ES-I3 (cell line): Measurements from ENCODE around the gene OMD.

Source experiments
- H3K36me3 ChIP-seq: 2 replicates; pipeline ENCODE4 v1.6.1; 2013; ENCODE audit warnings: mild to moderate bottlenecking, low read length, control low read depth, moderate library complexity; ENCODE audit not compliant: insufficient read depth
- H3K4me1 ChIP-seq: 2 replicates; pipeline ENCODE4 v1.6.1; 2013; ENCODE audit warnings: mild to moderate bottlenecking, control low read depth, low read length; ENCODE audit not compliant: insufficient read depth
- H3K9ac ChIP-seq: 2 replicates; pipeline ENCODE4 v1.6.1; 2013; ENCODE audit warnings: low read depth, mild to moderate bottlenecking, low read length, moderate library complexity
- H3K9me3 ChIP-seq: 2 replicates; pipeline ENCODE4 v1.6.1; 2013; ENCODE audit warnings: mild to moderate bottlenecking, low read length, moderate library complexity; ENCODE audit not compliant: control insufficient read depth, insufficient read depth

Gene OMD

DNA sequence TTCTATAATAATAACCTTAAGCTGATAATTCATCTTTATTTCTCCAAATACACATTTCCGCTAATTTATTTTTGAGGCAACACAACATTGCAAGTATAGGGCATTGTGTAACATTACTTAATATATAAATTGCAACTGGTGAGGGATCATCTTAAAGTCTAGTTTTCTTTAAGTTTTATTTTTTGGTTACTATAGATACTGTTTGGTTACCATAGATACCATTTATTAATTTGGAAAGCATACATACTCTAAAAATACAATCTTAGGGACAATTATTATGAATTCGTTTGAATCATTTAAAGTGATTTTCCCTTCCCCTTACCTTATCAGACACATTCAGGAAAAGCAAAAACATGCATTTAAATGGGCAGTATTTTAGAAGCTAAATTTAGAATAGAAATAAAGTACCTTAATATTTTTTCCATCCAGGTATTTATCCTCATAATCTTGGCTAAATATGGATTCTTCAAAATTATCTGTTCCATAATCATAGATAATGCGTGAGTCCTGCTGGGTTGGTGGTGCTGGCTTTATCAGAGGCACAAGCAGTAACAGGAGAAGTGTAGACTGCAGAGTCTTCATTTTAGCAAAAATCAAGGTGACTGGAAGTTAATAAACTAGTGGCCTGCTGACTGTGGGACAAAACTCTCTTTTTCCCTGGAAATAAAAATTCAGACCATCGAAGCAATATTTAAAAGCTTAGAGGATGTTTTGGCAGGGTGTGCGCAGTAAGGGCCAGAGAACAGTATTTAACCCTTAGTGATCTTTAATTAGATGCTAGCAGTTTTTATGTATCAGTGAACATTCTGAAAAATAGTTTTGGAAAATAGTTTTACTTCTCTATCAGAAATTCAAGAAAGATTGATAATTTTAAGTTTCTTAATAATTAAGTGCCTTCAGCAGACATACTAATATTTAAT is 21.2 kb downstream of the OMD start:
- Histone ChIP-seq H3K9me3 (no peaks in the 10 kb centered on the region), H3K4me1 (no peaks in the 10 kb centered on the region), H3K36me3 (no peaks in the 10 kb centered on the region), H3K9ac (no peak overlapping the region)

DNA sequence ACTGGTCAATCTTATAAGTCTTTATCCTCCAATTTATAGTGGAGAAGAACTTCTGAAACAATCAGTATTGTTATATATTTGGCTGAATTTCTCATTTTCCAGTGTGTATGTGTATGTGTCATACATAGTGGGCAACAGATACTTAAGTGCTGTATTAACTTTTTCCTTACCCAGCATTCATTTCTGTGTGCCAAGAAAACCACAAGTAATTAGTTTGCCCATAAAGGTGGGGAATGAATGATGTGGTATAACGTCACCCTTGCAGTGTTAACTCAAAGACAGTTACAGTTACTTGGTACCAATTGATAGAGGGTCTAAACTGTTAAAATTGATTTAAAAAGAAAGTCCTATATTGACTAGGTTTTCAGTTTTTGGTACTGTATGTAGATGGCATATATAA is 21.9 kb downstream of the OMD start:
- Histone ChIP-seq H3K9ac (no peak overlapping the region), H3K4me1 (no peaks in the 10 kb centered on the region), H3K9me3 (0 out of 2 replicates have a peak, but pooled peaks cover 4% of the 10 kb centered on the region), H3K36me3 (no peaks in the 10 kb centered on the region)

DNA sequence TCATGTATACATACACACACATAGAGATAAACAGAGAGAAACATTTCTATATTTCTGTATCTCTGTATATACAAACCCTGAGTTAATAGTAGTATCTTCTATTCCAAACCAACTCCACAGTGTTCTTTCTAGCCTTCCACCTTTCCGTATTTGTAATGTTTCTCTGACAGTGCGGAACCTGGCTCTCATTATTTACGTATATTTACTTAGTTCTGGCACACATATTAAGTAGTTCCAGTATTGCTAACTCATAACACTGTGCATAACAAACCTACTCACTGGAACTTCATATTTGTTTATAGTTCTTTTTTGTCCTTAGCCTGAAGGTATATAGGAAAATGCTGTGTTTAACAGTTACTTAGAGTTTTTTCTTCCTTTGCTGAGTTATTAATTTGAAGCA is 26.4 kb downstream of the OMD start:
- Histone ChIP-seq H3K36me3 (no peaks in the 10 kb centered on the region), H3K4me1 (no peaks in the 10 kb centered on the region), H3K9me3 (0 out of 2 replicates have a peak, but pooled peaks cover 4% of the 10 kb centered on the region), H3K9ac (no peak overlapping the region)

DNA sequence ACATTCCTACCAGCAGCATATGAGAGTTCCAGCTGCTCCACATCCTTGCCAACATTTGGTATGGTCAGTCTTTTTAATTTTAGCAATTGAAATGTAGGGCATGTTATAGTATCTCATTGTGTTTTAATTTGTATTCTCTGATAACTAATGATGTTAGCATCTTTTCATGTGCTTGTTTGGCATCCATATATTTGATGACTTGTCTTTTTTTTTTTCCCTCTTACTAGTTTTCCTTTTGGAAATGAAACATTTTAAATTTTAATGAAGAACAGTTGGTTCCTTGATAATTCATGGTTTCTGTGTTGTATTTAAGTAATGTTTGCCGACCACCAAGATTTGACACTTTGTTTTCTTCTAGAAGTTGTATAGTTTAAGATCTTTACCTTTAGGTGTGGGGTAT is 28.7 kb downstream of the OMD start:
- Histone ChIP-seq H3K4me1 (no peaks in the 10 kb centered on the region), H3K9me3 (0 out of 2 replicates have a peak, but pooled peaks cover 4% of the 10 kb centered on the region), H3K36me3 (no peaks in the 10 kb centered on the region), H3K9ac (no peak overlapping the region)

DNA sequence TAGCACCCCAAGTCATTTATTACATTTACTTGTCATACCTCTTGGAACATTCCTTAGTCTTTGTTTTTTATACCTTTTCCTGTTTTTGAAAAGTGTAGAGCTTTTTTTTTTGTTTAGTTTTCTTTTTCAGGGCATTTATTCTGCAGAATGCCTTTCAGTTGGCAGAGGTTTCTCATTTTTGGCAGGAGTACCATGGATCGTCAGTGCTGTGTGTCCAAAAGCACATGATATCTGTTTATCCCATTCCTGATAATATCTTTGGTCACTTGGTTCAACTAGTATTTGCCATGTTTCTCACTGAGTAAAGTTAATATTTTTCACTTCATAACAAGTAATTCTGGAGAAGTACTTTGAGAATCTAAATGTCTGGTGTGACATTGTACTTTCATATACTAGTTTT is 30.6 kb downstream of the OMD start:
- 0 out of 2 replicates have a peak, but pooled peaks cover 4% of the 10 kb centered on the region for H3K9me3 ChIP-seq
- no peaks in the 10 kb centered on the region for H3K36me3 ChIP-seq
- no peak overlapping the region for H3K9ac ChIP-seq
- H3K4me1 ChIP-seq = no peaks in the 10 kb centered on the region

DNA sequence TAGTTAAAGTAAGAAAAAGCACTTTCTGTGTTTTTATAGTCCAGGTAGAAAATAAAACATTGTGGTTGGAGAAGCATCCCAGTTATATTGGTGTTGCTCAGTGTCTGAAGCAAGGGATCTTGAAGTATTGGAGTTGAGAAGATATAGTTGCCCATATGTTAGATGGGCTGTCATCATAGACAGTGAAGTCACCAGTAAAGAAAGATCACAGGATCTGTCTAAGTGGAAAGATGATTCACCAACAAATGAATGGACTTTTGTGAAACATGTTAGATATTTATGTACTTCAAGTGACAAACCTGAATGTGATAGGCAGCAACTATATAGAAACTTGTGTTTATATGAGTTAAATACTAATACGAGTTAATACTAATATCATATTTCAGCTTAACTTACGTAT is 31.6 kb downstream of the OMD start:
- Histone ChIP-seq H3K9ac (no peak overlapping the region), H3K36me3 (no peaks in the 10 kb centered on the region), H3K9me3 (0 out of 2 replicates have a peak, but pooled peaks cover 3% of the 10 kb centered on the region), H3K4me1 (no peaks in the 10 kb centered on the region)

DNA sequence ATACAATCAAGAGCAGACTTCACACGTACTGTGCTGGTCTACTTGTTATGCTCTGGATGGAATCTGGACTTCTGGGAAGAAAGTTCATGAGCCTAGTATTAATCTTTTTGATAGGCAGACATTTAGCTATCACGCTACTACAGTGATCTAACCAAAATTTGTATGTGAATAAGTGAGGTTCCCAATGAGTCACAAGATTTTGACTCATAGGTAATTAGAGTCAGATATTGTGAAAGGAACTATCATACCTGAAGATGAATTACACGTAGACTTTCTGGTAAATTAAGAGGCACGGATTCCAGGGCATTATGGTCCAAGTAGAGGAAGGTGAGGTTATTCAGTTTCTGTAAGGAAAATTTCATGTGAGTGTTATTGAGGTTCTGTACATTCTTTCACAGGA is 38.3 kb downstream of the OMD start:
- Histone ChIP-seq H3K4me1 (no peaks in the 10 kb centered on the region), H3K36me3 (no peaks in the 10 kb centered on the region), H3K9me3 (no peaks in the 10 kb centered on the region), H3K9ac (no peak overlapping the region)

DNA sequence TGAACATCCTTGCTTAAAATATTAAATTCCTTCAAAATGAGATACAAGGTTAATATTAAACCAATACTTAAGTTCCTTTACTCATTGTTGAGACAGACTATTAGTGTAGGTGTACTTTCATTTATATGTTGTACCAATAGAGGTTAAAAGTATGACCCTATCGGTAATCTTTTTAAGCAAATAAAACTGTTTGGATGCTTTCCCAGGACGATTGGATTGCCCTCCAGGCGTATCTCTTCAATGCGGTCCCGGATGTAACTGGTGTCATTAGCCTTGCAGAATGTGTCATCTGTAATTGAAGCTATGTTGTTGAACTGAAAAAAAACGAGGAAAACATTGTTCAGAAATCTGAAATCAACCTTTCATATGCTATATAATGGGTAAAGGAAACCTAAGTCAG is 38.8 kb downstream of the OMD start:
- Histone ChIP-seq H3K36me3 (no peaks in the 10 kb centered on the region), H3K9ac (no peak overlapping the region), H3K9me3 (no peaks in the 10 kb centered on the region), H3K4me1 (no peaks in the 10 kb centered on the region)

DNA sequence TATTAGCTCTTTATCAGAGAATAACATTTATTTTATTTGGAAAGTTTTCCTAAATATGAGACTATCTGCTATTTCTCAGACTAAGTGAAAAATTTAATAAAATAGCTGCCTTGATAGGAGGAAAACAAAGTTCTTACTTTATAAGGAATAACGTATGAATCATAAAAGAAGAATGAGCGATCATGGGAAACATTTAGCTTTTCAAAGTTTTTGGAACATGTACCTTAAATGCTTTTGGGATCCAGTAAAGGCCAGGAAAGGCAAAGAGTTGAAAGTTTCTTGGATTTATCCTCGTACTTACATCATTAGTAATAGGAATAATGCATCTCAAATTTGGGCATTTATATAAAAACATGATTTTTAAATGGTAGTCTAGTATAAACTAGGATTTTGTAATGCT is 39.3 kb downstream of the OMD start:
- no peak overlapping the region for H3K9ac ChIP-seq
- H3K36me3 ChIP-seq = no peaks in the 10 kb centered on the region
- peaks cover 4% of the 10 kb centered on the region; the same call in 1 of the 2 replicates for H3K4me1 ChIP-seq
- H3K9me3 ChIP-seq = no peaks in the 10 kb centered on the region

DNA sequence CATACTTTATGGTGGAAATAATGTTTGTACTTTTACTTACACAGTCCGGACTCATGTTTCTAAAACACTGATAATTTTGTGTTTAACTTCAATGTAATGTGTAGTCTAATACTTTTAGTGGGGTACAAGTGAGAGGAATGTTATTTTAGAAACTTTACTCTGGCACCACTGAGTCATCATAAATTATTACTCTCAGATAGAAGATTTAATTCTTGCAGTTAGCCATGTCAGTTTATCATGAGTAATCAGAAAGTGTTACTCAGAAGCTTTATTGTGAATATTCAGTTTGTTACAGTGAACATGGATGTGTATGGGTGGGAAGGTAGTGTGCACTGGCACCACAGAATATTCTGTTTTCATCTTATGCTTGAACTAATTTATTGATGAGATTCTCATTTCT is 39.9 kb downstream of the OMD start:
- no peaks in the 10 kb centered on the region for H3K36me3 ChIP-seq
- no peak overlapping the region for H3K9ac ChIP-seq
- H3K9me3 ChIP-seq = no peaks in the 10 kb centered on the region
- peaks cover 10% of the 10 kb centered on the region for H3K4me1 ChIP-seq

DNA sequence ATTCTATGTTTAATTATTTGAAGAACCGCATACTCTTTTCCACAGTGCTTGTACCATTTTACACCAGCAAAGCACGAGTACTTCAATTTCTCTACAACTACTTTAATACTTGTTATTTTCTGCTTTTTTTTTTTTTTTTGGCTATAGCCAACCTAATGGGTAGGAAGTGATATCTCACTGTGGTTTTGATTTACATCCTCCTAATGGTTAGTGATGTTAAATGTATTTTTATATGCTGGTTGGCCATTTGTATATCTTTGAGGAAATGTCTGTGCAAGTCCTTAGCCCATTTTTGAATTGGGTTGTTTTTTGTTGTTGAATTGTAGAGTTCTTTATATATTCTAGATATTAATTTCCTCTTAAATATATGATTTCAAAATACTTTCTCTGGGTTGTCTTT is 42.5 kb downstream of the OMD start:
- no peaks in the 10 kb centered on the region for H3K9me3 ChIP-seq
- H3K4me1 ChIP-seq = peaks cover 23% of the 10 kb centered on the region
- H3K9ac ChIP-seq = no peak overlapping the region
- no peaks in the 10 kb centered on the region for H3K36me3 ChIP-seq

DNA sequence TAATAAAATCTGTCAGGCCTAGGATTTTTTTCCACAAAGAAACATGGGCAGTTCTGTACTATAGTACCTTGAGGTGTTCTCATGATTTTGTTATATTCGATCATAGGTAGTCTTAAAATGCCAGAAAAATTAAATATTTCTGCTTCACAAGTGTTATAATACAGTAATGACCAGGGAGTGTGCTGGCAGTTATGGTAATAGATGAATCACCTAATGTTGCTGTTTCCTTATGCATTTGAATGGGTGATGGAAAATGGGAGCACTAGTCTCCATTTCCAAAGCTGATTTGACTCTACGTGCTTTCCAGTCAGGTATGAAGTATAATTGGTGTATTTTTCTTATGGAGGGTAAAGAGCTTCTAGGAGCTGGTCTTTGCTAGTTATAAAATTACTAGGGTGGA is 43.7 kb downstream of the OMD start:
- H3K9me3 ChIP-seq = no peaks in the 10 kb centered on the region
- H3K36me3 ChIP-seq = no peaks in the 10 kb centered on the region
- H3K4me1 ChIP-seq = peaks cover 23% of the 10 kb centered on the region
- no peak overlapping the region for H3K9ac ChIP-seq

DNA sequence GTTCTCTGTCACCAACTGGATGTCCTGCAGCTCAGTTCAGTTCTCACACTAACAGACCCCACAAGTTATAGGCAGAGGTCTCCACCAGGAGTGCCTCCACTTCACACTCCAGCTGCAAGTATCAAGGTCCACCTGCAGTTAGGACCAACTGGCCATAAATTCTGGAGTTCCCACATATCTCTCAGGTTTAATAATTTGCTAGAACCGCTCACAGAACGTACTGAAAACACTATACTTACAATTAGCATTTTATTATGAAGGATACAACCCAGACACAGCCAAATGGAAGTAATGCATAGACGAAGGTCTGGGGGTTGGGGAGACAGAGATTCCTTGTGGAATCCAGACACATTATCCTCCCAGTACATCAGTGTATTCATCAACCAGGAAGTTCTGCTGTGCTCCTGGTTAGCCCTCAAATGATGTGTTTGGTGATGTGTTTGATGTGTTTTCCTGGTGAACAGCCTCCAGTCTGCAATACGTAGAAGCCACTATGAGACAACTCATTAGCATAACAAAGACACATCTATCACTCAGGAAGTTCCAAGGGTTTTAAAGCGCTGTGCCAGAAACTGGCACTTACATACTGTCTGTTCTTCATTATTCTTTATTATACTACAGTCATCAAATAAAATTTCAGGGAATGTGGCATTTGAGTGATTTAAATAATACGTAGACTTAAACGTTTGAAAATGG is 45.3 kb downstream of the OMD start:
- Histone ChIP-seq H3K4me1 (peaks cover 23% of the 10 kb centered on the region), H3K9ac (no peak overlapping the region), H3K36me3 (no peaks in the 10 kb centered on the region), H3K9me3 (no peaks in the 10 kb centered on the region)

DNA sequence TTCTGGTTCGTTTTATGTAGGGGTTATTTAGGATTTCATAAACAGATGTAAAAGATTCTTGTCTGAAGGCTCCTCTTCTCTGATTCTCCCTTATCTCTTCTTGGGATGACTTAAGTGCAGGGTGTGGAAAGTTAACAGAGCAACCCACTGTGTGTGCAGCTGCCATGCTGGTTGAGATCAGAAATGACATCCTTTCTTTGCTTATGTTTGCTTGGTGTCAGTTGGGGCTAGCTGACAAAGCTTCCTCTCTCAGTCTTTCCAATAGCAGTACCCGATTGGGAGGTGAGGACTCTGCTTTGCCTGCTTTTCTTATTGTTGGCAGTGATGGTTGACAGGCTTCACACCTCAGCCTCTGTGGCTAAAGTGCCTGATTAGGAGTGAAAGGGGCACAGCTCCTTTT is 46.4 kb downstream of the OMD start:
- no peaks in the 10 kb centered on the region for H3K36me3 ChIP-seq
- H3K9me3 ChIP-seq = no peaks in the 10 kb centered on the region
- H3K4me1 ChIP-seq = peaks cover 23% of the 10 kb centered on the region
- H3K9ac ChIP-seq = no peak overlapping the region

DNA sequence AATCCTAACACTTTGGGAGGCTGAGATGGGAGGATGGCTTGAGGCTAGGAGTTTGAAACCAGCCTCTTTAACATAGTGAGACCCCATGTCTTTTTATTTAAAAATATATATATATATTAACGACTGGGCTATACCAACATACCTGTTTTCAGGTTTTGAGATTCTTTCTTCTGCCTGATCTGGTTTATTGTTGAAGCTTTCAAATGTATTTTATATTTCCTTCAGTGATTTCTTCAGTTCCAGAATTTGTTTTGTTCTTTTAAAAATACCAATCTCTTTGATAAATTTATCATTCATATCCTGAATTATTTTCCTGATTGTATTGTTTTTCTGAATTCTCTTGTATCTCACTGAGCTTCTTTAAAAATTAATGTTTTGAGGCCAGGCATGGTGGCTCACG is 51.1 kb downstream of the OMD start:
- Histone ChIP-seq H3K9ac (no peak overlapping the region), H3K36me3 (no peaks in the 10 kb centered on the region), H3K4me1 (peaks cover 7% of the 10 kb centered on the region; the same call in 1 of the 2 replicates), H3K9me3 (no peaks in the 10 kb centered on the region)
